Osteocyte (in vitro differentiated cells): Measurements from ENCODE around the gene TBX15. TPM values are rescaled to one million over a fixed set of nuclear protein-coding genes. Genes with fewer than 3 reads are reported as not detected.

ENCODE experiments used
- DNase-seq: peaks from one replicate; pipeline ENCODE4 v3.0.0; 2021; ENCODE audit warnings: mixed read lengths; ENCODE audit not compliant: unreplicated experiment; ENCODE audit errors: extremely low spot score
- H3K27ac Mint-ChIP-seq: one replicate; pipeline ENCODE4 v1.8.0; 2021; ENCODE audit warnings: mild to moderate bottlenecking, mixed read lengths; ENCODE audit not compliant: unreplicated experiment
- H3K27me3 Mint-ChIP-seq: one replicate; pipeline ENCODE4 v1.8.0; 2021; ENCODE audit warnings: mixed read lengths; ENCODE audit not compliant: unreplicated experiment
- H3K36me3 Mint-ChIP-seq: one replicate; pipeline ENCODE4 v1.8.0; 2021; ENCODE audit warnings: mixed read lengths; ENCODE audit not compliant: unreplicated experiment
- H3K4me1 Mint-ChIP-seq: one replicate; pipeline ENCODE4 v1.8.0; 2021; ENCODE audit warnings: mixed read lengths; ENCODE audit not compliant: unreplicated experiment
- H3K4me3 Mint-ChIP-seq: one replicate; pipeline ENCODE4 v1.8.0; 2021; ENCODE audit warnings: mild to moderate bottlenecking, moderate library complexity, mixed read lengths; ENCODE audit not compliant: unreplicated experiment
- H3K9me3 Mint-ChIP-seq: one replicate; pipeline ENCODE4 v1.8.0; 2021; ENCODE audit warnings: mixed read lengths; ENCODE audit not compliant: unreplicated experiment
- total RNA-seq: library from RNA; stranded (reverse); gene quantifications from 2 replicates; pipeline ENCODE4 v1.2.1, GENCODE V29; 2021
- TF ChIP-seq, protein P1 (sequence below): fragments of 200-600 bp; sonication (generic); IDR thresholded peaks from 2 replicates; pipeline ENCODE4 v1.5.0; 2021; ENCODE audit warnings: antibody characterized with exemption, mild to moderate bottlenecking, moderate library complexity

The TBX15 gene
- total RNA-seq, 1 donor from 2014 or later = 4.3 TPM

GRCh38 chr1:118992868-118993699 lies 4.9 kb upstream of the TBX15 start:
- no peak for DNase-seq
- H3K4me3 Mint-ChIP-seq = no peak overlapping the region
- H3K27me3 Mint-ChIP-seq = peaks cover 81% of the 10 kb centered on the region
- H3K36me3 Mint-ChIP-seq = no peaks in the 10 kb centered on the region
- no peak overlapping the region for H3K27ac Mint-ChIP-seq
- TF ChIP-seq, protein P1, sequence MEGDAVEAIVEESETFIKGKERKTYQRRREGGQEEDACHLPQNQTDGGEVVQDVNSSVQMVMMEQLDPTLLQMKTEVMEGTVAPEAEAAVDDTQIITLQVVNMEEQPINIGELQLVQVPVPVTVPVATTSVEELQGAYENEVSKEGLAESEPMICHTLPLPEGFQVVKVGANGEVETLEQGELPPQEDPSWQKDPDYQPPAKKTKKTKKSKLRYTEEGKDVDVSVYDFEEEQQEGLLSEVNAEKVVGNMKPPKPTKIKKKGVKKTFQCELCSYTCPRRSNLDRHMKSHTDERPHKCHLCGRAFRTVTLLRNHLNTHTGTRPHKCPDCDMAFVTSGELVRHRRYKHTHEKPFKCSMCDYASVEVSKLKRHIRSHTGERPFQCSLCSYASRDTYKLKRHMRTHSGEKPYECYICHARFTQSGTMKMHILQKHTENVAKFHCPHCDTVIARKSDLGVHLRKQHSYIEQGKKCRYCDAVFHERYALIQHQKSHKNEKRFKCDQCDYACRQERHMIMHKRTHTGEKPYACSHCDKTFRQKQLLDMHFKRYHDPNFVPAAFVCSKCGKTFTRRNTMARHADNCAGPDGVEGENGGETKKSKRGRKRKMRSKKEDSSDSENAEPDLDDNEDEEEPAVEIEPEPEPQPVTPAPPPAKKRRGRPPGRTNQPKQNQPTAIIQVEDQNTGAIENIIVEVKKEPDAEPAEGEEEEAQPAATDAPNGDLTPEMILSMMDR = no peak
- H3K4me1 Mint-ChIP-seq = peaks cover 7% of the 10 kb centered on the region
- H3K9me3 Mint-ChIP-seq = no peaks in the 10 kb centered on the region

GRCh38 chr1:118992237-118992825 lies 4.2 kb upstream of the TBX15 start:
- no peak for DNase-seq
- H3K4me1 Mint-ChIP-seq = peaks cover 10% of the 10 kb centered on the region
- H3K27ac Mint-ChIP-seq = no peak overlapping the region
- no peaks in the 10 kb centered on the region for H3K9me3 Mint-ChIP-seq
- no peaks in the 10 kb centered on the region for H3K36me3 Mint-ChIP-seq
- peaks cover 79% of the 10 kb centered on the region for H3K27me3 Mint-ChIP-seq
- H3K4me3 Mint-ChIP-seq = no peak overlapping the region
- TF ChIP-seq, protein P1 = no peak

DNA sequence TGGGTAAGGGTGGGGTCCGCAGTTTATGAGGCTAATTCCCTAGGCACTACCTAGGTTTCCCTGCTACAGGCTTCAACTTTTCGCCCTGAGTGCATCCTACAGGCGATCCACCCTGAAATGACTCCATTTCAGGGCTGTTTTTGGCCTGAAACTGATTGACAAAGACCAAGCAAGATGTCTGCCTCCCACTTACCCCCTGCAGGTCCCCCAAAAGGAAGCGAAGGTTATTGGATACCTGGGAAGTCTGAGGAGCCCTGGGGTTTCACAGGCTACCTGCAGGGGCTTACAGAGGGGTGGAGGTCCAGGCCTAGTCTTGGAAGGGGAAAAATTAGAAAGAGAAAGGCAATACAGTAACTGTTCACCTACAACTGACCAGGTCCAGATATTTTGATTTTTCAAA lies 3.3 kb upstream of the TBX15 start:
- no peaks in the 10 kb centered on the region for H3K36me3 Mint-ChIP-seq
- H3K9me3 Mint-ChIP-seq = no peaks in the 10 kb centered on the region
- H3K27me3 Mint-ChIP-seq = peaks cover 87% of the 10 kb centered on the region
- H3K27ac Mint-ChIP-seq = no peak overlapping the region
- no peak overlapping the region for H3K4me3 Mint-ChIP-seq
- peaks cover 18% of the 10 kb centered on the region for H3K4me1 Mint-ChIP-seq
- DNase-seq = no peak
- TF ChIP-seq, protein P1 = no peak

DNA sequence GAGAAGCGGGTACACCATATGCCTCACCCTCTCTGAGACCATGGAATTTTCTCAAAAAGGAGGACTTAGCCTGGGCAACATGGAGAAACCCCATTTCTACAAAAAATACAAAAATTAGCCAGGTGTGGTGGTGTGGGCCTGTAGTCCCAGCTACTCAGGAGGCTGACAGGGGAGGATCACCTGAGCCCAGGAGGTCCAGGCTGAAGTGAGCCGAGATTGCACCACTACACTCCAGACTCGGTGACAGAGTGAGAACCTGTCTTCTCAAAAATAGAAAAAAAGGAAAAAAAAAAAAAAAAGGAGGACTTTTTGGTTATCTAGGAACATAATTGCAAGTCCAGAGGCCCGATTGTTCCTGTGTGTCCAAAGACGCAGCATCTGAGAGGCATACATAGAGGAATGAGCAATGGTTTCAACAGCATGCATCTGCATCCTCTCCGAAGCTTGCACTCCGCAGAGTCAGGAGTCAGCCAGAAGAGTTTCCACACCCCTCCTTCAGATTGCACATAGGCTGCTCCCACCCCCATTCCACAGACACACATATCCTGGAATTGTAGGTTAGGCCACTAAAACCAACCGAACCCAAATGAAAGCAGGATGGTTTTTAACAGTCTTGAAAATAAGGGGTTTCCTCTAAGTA lies 2.5 kb upstream of the TBX15 start:
- H3K4me3 Mint-ChIP-seq = no peak overlapping the region
- TF ChIP-seq, protein P1 = no peak
- no peak overlapping the region for H3K27ac Mint-ChIP-seq
- peaks cover 91% of the 10 kb centered on the region for H3K27me3 Mint-ChIP-seq
- H3K9me3 Mint-ChIP-seq = no peaks in the 10 kb centered on the region
- H3K4me1 Mint-ChIP-seq = peaks cover 26% of the 10 kb centered on the region
- no peaks in the 10 kb centered on the region for H3K36me3 Mint-ChIP-seq
- DNase-seq = no peak

DNA sequence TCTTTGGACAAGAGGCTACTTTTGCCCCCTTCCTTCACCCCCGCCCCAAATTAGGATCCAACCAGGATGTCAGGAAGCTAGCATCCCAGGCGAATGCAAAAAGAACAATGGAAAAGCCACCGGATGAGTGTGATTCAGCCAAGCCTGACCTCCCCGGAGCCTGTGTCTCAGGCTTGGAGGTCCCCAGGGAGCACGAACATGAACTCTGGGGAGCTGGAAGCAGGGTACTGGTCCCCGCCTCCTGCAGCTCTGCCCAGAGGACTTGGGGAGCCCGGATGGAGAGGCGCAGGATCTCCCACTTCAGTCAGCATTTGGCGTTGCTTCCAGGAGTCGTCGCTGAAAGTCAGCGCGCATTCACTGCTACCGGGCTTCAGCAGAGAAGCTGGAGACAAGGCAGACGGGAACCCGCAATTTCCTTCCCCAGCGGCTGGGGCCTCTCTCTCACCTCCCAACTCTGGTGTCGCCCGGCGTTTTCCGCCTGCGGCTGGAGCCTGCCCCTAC lies 1.8 kb upstream of the TBX15 start:
- peaks cover 91% of the 10 kb centered on the region for H3K27me3 Mint-ChIP-seq
- H3K36me3 Mint-ChIP-seq = peaks cover 3% of the 10 kb centered on the region
- no peak overlapping the region for H3K27ac Mint-ChIP-seq
- peaks cover 31% of the 10 kb centered on the region for H3K4me1 Mint-ChIP-seq
- no peak for DNase-seq
- TF ChIP-seq, protein P1 = no peak
- H3K9me3 Mint-ChIP-seq = no peaks in the 10 kb centered on the region
- H3K4me3 Mint-ChIP-seq = no peak overlapping the region
